A673 (cell line): ENCODE measurements around the gene NCKAP5. TPM values are rescaled to one million over a fixed set of nuclear protein-coding genes. Genes with fewer than 3 reads are reported as not detected.

Experiments used
- BruUV-seq: library from RNA; stranded (reverse); fragments of 400-500 nt; replicated peaks from 2 replicates; lab custom pipeline; 2021; lab: Mats Ljungman, UMichigan
- CTCF ChIA-PET: fragments of 300-600 bp; sonication (Branson Sonifier 250); formaldehyde crosslinking; loops from one replicate; lab custom pipeline; 2022; ENCODE audit warnings: antibody characterized with exemption; lab: Charles Lee
- POLR2A ChIA-PET: fragments of 300-600 bp; sonication (Branson Sonifier 250); formaldehyde crosslinking; loops from one replicate; lab custom pipeline; 2022; ENCODE audit warnings: antibody characterized with exemption; ENCODE audit not compliant: low non-redundant PET; lab: Charles Lee
- DNase-seq: peaks from one replicate; pipeline ENCODE4 v3.0.0-alpha.2; 2015; ENCODE audit warnings: low spot score
- H3K27ac ChIP-seq: fragments of 200-600 bp; sonication (generic); 2 replicates; pipeline ENCODE4 v1.5.1; 2016; ENCODE audit warnings: mixed run types, low read depth, mild to moderate bottlenecking, mixed read lengths, antibody characterized with exemption, low read length; ENCODE audit not compliant: poor library complexity, severe bottlenecking
- H3K27me3 ChIP-seq: fragments of 200-600 bp; sonication (generic); replicated peaks from 2 replicates; pipeline ENCODE4 v1.6.1; 2017; ENCODE audit warnings: mixed run types, low read depth, mild to moderate bottlenecking, mixed read lengths, antibody characterized with exemption, low read length; ENCODE audit not compliant: insufficient read depth, poor library complexity
- H3K36me3 ChIP-seq: fragments of 200-600 bp; sonication (generic); 2 replicates; pipeline ENCODE4 v1.6.1; 2016; ENCODE audit warnings: mixed run types, mild to moderate bottlenecking, mixed read lengths, antibody characterized with exemption, low read length; ENCODE audit not compliant: insufficient read depth, poor library complexity, severe bottlenecking
- H3K4me1 ChIP-seq: fragments of 200-600 bp; sonication (generic); 2 replicates; pipeline ENCODE4 v1.6.1; 2017; ENCODE audit warnings: mixed run types, mild to moderate bottlenecking, mixed read lengths, antibody characterized with exemption, low read length; ENCODE audit not compliant: insufficient read depth, poor library complexity, severe bottlenecking
- H3K4me3 ChIP-seq: fragments of 200-600 bp; sonication (generic); 2 replicates; pipeline ENCODE4 v1.5.1; 2016; ENCODE audit warnings: low read depth, mixed run types, mild to moderate bottlenecking, mixed read lengths, low read length; ENCODE audit not compliant: poor library complexity, severe bottlenecking
- H3K9me3 ChIP-seq: fragments of 200-600 bp; sonication (generic); 2 replicates; pipeline ENCODE4 v1.6.1; 2016; ENCODE audit warnings: mixed run types, low read depth, mild to moderate bottlenecking, mixed read lengths, antibody characterized with exemption, low read length; ENCODE audit not compliant: poor library complexity, severe bottlenecking
- EZH2 ChIP-seq: fragments of 200-600 bp; sonication (generic); IDR thresholded peaks from 2 replicates; pipeline ENCODE4 v1.6.1; 2017; ENCODE audit warnings: borderline replicate concordance, low read depth, mild to moderate bottlenecking, mixed read lengths, antibody characterized with exemption, low read length; ENCODE audit not compliant: poor library complexity, severe bottlenecking
- intact Hi-C: fragments of 100-400 bp; cut with micrococcal nuclease; formaldehyde crosslinking; loops from one replicate; pipeline ENCODE4 v1.10.0; 2022; ENCODE audit not compliant: unreplicated experiment
- total RNA-seq: library from RNA; stranded (reverse); gene quantifications from 2 replicates; pipeline ENCODE4 v1.2.3, GENCODE V29; 2021
- TF ChIP-seq, protein P1 (sequence below): fragments of 300-800, 200-600 bp; sonication (generic); conservative IDR thresholded peaks from 2 replicates; pipeline ENCODE4 v1.5.1; 2017; ENCODE audit warnings: low read depth, mild to moderate bottlenecking, antibody characterized with exemption, low read length, moderate library complexity, mixed read lengths

Gene NCKAP5
- total RNA-seq, 1 experiment from 2014 or later = 26.6 TPM

DNA sequence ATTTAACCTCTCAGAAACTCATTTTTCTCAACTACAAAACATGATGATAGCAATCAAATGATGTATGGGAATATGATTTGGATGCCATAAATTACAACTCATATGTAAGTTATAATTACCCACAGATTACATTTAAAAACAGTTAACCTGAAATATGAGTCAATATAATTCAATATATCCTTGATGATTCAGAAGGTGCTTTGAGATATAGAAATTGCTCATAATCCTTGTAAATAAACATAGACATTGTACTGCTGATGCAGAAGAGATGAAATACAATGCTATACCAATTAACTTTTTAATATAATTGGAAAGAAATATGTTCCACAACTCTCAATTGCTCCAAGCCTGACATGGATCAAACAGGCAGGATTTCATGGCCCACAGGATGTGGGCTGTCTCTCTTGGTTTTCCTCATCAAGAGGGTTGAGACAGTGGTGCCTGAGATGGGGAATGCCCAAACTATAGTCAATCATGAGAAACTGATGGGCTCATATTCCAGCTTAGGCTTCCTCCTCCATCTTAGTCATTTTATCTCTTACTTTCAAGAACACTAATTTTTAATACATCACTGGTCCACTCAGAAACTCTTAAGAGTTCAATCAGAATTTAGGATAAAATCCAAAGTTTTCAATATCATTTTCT is 49.4 kb downstream of the NCKAP5 start:
- Histone ChIP-seq H3K4me1 (peaks cover 84% of the 10 kb centered on the region), H3K9me3 (no peaks in the 10 kb centered on the region), H3K27me3 (no peaks in the 10 kb centered on the region), H3K27ac (peak overlapping the region; percentile 26), H3K4me3 (no peak overlapping the region), H3K36me3 (no peaks in the 10 kb centered on the region)
- no peak for DNase-seq
- ChIA-PET POLR2A (no interaction called here), CTCF (no interaction called here)
- TF ChIP-seq, protein P1, sequence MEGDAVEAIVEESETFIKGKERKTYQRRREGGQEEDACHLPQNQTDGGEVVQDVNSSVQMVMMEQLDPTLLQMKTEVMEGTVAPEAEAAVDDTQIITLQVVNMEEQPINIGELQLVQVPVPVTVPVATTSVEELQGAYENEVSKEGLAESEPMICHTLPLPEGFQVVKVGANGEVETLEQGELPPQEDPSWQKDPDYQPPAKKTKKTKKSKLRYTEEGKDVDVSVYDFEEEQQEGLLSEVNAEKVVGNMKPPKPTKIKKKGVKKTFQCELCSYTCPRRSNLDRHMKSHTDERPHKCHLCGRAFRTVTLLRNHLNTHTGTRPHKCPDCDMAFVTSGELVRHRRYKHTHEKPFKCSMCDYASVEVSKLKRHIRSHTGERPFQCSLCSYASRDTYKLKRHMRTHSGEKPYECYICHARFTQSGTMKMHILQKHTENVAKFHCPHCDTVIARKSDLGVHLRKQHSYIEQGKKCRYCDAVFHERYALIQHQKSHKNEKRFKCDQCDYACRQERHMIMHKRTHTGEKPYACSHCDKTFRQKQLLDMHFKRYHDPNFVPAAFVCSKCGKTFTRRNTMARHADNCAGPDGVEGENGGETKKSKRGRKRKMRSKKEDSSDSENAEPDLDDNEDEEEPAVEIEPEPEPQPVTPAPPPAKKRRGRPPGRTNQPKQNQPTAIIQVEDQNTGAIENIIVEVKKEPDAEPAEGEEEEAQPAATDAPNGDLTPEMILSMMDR = no peak
- no peak for TF ChIP-seq EZH2
- intact Hi-C loops = no loop called here
- no TSS peak for BruUV-seq

DNA sequence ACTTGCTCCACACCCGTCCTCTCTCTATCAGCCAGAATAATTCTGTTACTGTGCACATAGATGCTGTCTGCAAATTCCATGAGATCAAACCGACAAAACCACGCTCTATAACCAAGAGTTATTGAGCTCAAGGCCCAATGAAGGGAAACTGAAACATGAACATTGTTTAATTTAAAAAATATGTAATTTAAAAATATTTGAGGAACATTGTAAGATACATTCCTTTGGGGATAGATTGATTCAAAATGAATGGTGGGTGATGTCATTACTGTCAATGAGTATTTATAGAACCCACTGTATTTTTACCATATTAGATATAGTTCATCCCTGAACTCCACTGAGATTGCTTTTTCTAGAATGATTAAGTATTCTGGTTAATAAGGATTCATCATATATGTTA is 50.4 kb downstream of the NCKAP5 start:
- H3K4me3 ChIP-seq = no peak overlapping the region
- ChIA-PET CTCF (no interaction called here), POLR2A (interaction anchor here (0.5 kb wide), 1 partner anchor 290 kb away, joined by 3 read pairs; no protein-coding TSS in a partner anchor)
- peak overlapping the region; percentile 82 for H3K27ac ChIP-seq
- no peak for TF ChIP-seq EZH2
- TF ChIP-seq, protein P1 = no peak
- peaks cover 75% of the 10 kb centered on the region for H3K4me1 ChIP-seq
- BruUV-seq = no TSS peak
- intact Hi-C loops = no loop called here
- no peaks in the 10 kb centered on the region for H3K27me3 ChIP-seq
- H3K36me3 ChIP-seq = no peaks in the 10 kb centered on the region
- no peak for DNase-seq
- H3K9me3 ChIP-seq = no peaks in the 10 kb centered on the region

DNA sequence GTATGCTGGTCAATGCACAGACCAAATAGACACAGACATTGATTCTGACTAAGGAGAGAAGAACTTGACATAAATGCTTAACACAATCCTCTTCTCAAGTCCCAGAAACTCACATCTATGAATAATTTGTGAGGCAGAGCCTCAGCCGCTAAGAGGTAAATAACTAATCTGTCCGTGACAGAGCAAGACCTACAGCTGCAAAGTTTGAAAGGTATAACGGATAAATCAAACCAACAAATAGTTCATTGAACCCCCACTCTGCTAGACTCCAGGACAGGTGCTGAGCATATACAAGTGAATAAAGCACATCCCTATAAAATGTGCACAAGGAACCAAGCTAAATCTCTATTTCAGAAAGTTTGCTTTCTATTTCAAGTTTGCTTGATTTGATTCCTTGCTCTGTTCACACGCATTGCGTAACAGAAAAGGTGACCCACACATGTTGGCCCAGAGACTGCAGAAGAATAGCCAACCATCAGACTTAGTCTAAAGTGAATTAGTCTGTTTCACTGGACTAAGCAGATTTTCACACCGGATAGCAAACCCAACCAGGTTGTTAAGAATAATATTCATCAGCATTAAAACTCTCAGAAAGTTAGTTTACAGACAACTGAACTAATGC is 51.7 kb downstream of the NCKAP5 start:
- TSS peak; percentile 37 for BruUV-seq
- intact Hi-C loops = no loop called here
- Histone ChIP-seq H3K36me3 (no peaks in the 10 kb centered on the region), H3K4me3 (peak overlapping the region; percentile 8), H3K27me3 (no peaks in the 10 kb centered on the region), H3K9me3 (no peaks in the 10 kb centered on the region), H3K27ac (peak overlapping the region; percentile 82), H3K4me1 (peaks cover 66% of the 10 kb centered on the region)
- ChIA-PET POLR2A (no interaction called here), CTCF (no interaction called here)
- DNase-seq = no peak
- TF ChIP-seq, protein P1 = no peak
- no peak for TF ChIP-seq EZH2
